CD4-positive, alpha-beta T cell treated with Interferon alpha-2 for 1 hour (primary cell): ENCODE results near the gene TAP2.
A peak's percentile ranks its signal among the peaks of the same experiment; 100 is the strongest.

Source experiments
- DNase-seq, 2 donors: peaks; one replicate each; pipeline ENCODE4 v3.0.0-alpha.2; 2020 to 2022

TAP2 gene

GRCh38 chr6:32853541-32854375, 15.2 kb upstream of the TAP2 start, which contains the start of the genes PSMB9 and TAP1:
TSS of gene PSMB9 (plus strand) at chr6:32854192. CDS start at chr6:32854230, 38 bp downstream.
TSS of gene TAP1 (minus strand) at chr6:32853704. CDS start at chr6:32853636, 68 bp downstream.
- DNase-seq, result peak; percentile 98 to 99

- DNase-seq, result peak; percentile 59 to 72
Observed at GRCh38 chr6:32852844-32853540, 14.5 kb upstream of the TAP2 start.

DNA sequence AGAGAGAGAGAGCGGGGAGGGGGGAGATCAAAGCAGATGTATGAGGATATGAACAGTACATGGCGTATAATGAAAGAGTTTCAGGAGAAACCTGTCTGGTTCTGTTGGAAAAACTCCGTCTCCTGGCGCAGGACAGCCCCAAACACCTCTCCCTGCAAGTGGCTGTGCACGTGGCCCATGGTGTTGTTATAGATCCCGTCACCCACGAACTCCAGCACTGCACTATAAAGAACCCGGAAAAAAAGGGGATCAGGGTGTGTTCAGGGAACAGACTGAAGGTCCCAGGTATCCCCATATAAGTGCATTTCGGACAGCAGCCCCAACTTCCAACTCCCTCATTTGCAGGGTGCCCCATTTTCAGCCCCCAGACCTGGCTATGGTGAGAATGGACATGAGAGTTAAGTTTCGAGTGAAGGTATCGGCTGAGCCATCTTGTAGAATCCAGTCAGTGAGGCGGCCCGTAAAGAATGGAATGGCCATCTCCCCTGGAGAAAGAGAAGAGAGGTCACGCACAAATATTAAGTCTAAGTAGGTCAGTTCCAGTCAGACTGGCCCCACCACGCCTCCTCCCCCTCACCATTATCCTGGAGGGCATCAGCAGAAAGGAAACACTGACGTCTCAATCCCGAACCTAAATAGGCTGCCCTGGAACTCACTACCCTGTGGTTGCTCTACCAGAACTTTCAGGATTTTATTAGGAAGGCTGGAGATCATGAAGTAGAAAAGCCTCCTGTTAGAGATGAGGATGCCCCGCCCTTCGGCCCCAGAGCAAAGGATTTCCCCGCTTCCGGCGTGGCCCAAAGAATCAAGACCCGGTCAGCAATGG, 13.7 kb upstream of the TAP2 start:
- peak; percentile 47 to 65 for DNase-seq

DNA sequence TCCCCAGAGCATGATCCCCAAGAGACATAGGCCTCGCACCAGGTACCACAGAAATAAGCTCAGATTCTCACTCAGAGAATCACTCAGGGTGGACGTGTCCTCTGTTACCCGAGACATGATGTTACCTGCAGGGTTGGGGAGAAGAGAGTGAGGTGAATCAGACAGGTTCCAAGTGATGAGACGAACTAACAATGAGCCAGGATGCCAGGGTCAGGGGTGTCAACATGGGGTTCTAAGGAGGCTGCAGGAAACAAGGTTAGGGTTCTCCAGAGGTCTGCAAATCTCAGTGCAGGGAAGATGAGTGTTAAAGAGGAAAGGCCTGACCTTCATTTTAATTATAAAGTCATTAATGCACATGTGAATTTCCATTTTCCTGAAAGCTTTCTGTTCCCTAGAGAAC, 12.5 kb upstream of the TAP2 start:
- DNase-seq, result no peak

DNA sequence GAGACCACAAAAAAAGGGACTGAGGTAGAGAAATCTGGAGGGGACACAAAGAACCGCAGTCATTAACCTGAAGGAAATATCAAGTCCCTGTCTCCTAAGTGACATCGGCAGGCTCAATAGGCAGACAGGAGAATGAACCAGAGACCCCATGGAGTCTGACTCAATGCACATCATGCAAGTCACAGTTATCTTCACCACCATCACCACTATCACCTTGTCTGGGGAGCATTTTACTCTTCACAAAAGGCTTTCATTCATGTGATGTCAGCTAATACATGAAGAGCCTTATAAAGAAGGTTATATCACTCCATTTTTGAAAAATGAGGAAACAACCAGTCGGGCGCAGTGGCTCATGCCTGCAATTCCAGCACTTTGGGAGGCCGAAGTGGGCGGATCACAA, 10.6 kb upstream of the TAP2 start:
- DNase-seq, result peak in 1 of 2 donors; percentile 28

DNA sequence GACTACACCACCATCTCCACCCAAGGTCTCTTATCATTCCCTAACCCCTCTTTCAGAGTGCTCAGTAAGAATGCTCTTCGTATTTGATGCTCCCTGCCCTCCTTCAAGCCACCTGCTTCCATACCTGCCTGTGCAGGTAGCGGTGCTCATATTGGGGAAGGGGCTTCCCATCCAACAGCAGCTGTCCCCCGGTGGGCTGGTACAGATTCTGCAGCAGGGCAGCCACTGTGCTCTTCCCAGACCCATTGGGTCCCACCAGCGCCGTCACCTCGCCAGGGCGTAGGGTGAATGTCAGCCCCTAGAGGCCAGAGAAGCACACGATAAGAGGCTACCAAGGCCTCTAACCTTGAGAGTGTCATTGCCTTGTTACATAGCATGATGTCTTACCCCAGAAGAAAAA, 9.3 kb upstream of the TAP2 start:
- DNase-seq, result peak in 1 of 2 donors; percentile 37

GRCh38 chr6:32847004-32847403, 8.5 kb upstream of the TAP2 start:
- no peak for DNase-seq

- DNase-seq, result peak; percentile 69 to 75
Observed at GRCh38 chr6:32845384-32845884, 6.9 kb upstream of the TAP2 start.

GRCh38 chr6:32844839-32845383, 6.4 kb upstream of the TAP2 start:
- no peak for DNase-seq

GRCh38 chr6:32843979-32844838, 5.7 kb upstream of the TAP2 start, which contains the start of gene PSMB8:
TSS of gene PSMB8 (minus strand) at chr6:32844047. CDS start at chr6:32843996, 51 bp downstream.
- peak; percentile 99 for DNase-seq

GRCh38 chr6:32843331-32843978, 4.9 kb upstream of the TAP2 start:
- peak; percentile 29 to 57 for DNase-seq

DNA sequence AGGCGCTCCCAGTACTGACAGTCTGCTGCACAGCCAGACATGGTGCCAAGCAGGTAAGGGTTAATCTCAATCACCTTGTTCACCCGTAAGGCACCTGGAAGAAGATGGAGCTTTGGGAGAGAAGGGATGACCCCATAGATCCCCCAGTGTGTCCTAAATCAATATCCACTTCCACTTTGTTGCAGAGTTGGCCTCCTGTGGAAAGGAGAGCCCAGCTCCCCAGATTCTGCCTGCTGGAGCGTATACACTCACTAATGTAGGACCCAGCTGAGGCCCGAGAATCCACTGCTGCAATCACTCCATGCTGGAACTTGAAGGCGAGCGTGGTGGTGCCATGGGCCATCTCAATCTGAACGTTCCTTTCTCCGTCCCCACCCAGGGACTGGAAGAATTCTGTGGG, 4.2 kb upstream of the TAP2 start:
- DNase-seq, result peak in 1 of 2 donors; percentile 28

DNA sequence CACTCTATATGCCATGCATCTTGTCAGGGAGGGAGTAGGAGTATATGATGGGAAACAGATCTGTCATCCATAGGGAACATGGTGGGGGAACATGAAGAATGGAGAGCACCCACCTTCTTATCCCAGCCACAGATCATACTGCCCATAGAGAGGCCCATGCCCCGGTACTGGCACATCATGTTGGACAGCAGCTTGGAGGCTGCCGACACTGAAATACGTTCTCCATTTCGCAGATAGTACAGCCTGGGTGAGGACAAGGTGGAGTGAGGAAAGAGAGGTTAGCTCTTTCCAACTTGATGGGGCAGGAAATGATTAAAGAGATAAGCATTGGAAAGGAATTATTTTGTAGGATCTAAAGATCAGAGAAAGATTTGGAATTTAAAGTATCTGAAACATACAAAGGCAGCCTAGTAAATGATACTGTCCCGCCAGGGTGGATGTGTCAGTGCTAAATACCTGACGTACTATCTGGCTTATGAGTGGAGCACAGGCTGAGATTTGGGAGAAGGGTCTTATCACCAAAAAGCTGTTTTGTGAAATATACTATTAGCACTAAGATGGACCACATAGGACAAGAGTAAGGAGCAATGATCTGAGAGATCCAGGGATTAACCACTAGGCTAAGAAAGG, 3.6 kb upstream of the TAP2 start:
- no peak for DNase-seq

DNA sequence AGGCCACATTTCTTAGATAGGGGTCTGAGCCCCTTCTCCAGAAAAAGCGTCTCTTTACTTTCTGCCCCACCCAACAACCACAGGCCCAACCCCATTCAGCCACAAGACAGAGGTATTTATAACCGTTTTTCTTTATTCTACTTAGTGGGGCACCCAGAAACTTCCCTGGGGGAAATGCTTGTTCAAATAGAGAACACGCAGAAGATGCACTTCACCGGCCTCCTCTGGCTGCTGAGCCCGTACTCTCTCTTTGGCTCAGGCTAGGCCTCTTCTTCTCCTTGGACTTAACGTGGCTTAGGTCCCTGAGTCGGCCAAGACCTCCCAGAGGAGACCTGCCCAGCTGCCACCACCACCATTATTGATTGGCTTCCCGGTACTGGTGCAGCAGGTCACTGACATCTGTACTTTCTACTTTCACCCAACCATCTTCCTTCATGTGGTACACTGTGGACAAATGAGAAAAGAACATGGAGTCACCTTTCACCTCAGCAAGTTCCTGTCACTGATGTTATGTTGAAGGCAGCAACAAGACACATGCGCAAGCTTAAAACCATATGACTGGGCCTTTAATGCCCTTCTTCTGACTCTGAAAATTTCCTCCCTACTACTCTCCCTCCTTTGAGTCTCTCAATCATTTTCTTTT, 2.2 kb upstream of the TAP2 start:
- DNase-seq, result peak; percentile 33 to 70

DNA sequence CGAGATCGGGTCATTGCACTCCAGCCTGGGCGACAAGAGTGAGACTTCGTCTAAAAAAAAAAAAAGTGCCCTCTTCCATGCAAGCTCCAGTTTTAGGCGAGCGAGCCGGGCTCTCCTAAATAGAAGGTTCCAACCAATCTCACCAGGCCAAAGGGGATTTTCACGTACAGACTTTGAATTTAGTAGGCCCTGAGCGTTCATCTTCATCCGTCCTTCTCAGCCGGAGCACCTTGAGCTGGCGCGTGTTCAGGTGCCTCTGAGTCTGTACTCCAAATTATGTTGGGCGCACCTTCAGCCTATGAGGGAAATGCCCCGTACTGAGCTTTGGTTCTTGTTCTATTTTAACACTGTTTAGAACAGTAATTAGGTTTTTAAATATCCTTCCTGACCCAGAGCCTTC, 817 bp upstream of the TAP2 start:
- DNase-seq, result no peak

DNA sequence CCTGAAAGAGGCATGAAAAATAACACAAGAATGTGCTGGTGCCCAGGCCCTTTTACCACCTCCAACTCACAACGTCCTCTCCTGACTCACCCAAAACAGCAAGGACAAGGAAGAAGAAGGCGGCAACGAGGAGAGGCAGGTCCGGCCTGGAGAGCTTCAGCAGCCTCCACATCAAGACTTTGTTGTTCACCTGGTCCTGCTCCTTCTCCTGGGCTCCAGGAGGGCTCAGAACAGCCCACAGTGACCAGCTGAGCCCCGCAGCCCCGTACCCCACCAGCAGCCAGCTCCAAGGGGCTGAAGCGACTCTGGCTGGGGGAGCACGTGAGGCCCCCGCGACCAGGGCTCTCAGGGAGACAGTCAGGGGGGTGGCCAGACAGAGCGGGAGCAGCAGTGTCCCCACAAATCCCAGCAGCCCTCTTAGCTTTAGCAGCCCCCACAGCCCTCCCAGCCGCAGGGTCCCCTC, 857 bp downstream of the TAP2 start:
- no peak for DNase-seq

DNA sequence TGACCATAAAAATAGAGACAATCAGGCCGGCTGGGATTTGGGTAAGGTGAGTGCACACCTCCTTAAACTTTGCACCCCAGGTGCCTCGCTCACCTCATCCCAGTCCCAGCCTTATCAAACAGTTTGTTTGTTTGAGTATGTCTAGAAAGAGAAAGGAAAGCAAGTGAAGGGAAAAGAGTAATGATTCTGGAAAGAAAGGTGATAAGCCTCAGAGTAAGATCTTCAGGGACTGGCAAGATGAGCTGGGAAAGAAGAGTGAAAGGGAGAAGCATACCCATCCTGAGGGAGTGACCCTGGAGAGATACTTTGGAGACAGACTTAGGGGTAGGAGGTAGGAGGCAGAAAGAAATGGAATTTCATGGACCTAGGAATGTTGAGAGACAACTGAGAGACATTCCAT, 1.7 kb downstream of the TAP2 start:
- DNase-seq, result no peak

DNA sequence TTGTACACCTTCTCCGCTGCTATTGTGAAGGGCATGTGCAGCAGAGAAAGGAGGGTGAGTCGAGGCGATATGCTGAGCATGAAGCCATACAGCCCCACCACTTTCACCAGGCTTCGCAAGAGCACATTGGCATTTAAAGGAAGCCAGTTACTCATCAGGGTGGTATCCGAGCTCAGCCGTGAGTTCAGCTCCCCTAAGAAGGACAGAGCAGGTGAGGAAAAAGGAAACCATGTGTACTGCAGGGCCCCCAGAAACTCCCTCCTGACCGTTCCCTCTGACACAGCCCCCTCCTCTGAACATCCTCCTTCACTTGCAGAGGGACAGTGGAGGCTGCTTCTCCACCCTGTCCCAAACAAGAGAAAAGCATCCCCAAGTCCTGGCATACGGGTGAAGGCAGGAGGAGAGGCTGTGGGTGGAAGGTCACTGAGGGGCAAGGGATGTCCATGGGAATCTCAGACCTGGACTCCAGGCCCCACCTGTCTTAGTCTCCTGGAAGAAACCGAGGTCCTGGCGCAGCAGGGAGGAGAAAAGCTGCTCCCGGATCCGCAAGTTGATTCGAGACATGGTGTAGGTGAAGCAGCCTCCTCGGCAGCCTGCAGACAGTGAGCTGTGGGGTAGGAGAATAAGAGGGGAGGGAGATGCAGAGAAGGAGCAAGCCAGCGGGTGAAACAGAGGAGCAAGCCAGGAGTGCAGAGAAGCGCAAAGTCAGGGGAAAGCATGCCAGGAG, 3.2 kb downstream of the TAP2 start:
- no peak for DNase-seq

DNA sequence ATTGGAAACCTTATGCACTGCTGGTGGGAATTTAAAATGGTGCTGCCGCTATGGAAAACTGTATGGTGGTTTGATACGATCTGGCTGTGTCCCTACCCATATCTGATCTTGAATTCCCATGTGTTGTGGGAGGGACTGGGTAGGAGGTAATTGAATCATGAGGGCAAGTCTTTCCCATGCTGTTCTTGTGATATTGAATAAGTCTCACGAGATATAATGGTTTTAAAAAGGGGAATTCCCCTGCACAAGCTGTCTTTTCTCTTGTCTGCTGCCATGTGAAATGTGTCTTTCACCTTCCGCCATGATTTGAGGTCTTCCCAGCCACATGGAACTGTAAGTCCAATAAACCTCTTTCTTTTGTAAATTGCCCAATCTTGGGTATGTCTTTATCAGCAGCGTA, 4.9 kb downstream of the TAP2 start:
- no peak for DNase-seq
